HG02623 (cell line): ENCODE measurements around the gene LIN7C.

Experiments used
- ATAC-seq: cut with Tn5 transposase; IDR thresholded peaks from one replicate; pipeline ENCODE4 v1.9.1; 2021; ENCODE audit warnings: moderate library complexity; ENCODE audit not compliant: unreplicated experiment

The LIN7C gene

DNA sequence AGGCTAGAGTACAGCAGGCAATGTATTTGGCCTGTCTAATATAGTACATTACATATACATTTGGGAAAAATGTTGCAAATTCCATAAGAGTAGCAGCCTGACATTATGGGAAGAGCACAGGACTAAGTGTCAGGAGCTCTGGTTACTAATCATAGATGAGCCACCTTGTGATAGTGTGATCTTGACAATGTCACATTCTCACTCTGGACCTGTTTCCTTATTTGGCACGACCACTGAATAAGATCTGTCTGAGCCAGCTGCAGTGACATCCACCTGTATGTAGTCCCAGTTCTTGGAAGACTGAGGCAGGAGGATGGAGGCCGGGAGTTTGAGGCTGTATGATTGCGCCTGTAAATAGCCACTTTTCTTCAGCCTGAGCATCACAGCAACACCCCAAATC lies 5.7 kb upstream of the LIN7C start:
- ATAC-seq, result no peak

DNA sequence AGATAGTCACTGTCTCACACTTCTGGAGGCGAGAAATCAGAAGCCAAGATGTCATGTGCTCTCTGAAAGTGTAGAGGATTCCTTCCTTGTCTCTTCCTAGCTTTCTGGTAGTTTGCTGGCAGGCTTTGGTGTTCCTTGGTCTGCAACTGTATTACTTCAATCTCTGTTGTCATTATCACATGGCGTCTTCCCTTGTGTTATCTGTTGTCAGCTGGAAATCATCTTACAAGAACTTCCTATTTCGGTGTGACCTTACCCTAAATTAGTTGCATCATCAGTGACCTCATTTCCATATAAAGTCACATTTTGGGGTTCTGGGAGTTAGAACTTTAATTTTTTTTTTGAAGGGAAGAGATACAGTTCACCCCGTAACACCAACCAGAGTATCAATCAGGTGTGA lies 3.3 kb upstream of the LIN7C start:
- ATAC-seq, result no peak

DNA sequence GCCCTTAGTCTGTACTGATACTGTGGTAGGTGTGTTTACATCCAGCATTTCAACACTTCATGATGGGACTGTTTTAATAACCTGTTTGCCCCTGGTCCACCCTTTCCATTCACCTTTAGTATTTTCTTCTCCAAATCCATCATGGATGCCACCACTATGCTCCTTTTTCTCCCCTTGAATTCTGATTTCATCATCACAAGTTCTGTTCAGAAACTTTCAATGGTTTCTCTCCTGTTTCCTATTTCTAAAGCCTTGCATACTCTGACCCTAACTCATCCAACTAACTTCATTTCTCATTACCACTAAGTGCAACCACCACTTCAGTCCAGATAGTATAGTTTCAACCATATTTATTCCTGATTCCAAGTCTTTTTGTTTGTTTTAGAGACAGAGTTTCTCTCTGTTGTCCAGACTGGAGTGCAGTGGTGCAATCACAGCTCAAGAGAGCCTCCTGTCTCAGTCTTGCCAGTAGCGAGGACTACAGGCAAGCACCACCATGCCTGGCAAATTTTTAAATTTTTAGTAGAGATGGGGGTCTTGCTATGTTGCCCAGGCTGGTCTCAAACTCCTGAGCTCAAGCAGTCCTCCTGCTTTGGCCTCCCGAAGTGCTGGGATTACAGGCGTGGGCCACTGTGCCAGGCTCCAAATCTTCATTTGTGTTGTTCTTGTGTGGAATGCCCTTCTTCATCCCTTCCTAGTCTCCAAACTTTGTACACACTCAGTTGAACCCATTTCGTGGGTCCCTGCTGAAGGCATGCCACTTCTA lies 1.2 kb upstream of the LIN7C start:
- ATAC-seq, result no peak

- ATAC-seq, result no peak
These were observed 788 bp downstream of the LIN7C start for GRCh38 chr11:27505781-27506180.

DNA sequence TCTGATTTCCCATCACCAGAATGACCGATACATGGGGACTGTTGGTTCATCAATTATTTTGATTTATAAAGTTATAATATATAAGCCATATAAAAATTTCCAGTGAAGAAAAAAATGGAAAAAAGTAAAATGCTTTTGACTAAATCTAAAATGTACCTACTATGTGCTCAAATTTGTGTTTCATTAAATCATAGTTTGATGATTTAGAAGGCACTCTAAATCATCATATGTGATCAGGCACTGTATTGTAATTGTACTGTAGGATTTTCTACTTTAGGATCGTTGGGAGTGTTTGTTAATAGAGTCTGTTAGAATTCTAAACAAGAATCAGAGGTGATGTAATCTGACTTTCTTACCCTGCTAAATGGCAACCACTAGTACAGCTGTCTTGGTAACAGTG lies 2.4 kb downstream of the LIN7C start:
- ATAC-seq, result no peak

- no peak for ATAC-seq
These were observed 5.5 kb downstream of the LIN7C start for GRCh38 chr11:27501100-27501499.

GRCh38 chr11:27497911-27498310 lies 8.7 kb downstream of the LIN7C start:
- no peak for ATAC-seq

GRCh38 chr11:27497284-27497866 lies 9.2 kb downstream of the LIN7C start:
- peak; percentile 62 for ATAC-seq

DNA sequence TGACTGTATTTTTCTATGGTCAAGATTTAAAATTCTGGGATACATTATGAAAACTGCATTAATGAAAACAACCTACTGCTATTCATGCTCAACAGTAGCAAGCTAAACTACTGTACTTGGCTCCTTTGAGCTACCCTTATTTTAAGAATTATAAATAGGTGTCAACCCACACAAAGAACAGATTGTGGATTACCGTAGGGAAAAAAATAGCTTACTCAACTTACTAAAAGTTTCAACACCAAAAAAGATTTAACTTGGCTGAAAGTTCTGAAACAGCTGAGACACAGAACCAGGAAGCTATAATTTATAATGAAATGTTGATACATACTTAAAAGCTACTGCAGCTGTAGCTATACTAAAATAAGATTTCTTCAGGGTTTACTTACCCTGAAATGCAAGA lies 10.1 kb downstream of the LIN7C start:
- ATAC-seq, result no peak

DNA sequence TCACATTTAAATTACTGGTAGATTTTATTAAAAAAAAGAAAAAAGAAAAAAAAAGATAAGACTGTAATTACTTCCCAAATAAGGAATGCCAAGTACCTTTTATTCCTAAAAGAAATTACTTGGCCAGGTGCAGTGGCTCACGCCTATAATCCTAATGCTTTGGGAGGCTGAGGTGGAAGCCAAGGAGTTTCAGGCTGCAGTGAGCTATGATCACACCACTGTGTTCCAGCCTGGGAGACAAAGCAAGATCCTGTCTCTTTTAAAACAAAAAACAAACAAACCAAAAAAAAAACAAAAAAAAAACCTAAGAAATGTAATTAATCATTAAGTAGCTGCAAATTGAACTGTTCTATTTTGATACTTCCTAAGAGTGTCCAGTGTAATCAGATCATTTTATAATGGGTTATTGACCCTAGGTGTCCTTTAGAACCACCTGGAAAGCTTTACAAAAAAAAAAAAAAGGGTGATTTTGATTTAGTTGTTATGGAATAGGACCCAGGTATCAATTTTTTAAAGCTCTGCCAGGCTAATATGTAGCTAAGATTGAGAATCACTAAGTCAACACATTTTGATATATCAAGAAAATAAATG lies 10.8 kb downstream of the LIN7C start:
- ATAC-seq, result no peak

DNA sequence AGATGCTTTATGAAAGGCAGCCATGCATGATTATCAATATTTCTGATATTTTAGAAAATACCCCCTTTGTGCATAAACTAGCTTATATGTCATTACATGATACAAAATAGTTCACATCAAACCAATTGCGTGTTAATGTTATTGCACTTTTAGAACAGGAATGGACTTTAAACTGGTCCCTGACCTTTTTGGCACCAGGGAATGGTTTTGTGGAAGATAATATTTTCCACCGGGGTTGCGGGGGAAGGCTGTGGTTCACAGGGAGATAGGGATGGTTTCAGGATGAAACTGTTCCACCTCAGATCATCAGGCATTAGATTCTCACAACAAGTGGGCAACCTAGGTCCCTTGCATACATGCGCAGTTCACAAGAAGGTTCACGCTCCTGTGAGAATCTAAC lies 17.5 kb downstream of the LIN7C start:
- no peak for ATAC-seq

DNA sequence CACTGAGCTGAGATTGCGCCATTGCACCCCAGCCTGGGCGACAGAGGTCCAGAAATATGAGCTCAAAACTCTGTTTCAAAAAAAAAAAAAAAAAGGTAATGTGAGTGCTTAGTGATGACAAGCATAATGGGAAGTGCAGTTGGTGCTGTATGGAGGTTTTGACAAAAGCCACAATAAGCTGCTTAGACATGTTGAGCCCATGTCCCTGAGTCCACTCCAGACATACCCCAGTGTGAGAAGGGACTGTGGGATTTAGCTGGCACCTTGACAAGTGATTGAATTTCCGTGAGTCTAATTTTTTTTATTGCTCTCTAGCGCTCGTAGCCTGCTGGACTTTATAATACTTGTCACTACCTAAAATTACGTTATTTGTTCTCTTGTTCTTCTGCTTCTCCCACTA lies 18.9 kb downstream of the LIN7C start:
- ATAC-seq, result no peak

DNA sequence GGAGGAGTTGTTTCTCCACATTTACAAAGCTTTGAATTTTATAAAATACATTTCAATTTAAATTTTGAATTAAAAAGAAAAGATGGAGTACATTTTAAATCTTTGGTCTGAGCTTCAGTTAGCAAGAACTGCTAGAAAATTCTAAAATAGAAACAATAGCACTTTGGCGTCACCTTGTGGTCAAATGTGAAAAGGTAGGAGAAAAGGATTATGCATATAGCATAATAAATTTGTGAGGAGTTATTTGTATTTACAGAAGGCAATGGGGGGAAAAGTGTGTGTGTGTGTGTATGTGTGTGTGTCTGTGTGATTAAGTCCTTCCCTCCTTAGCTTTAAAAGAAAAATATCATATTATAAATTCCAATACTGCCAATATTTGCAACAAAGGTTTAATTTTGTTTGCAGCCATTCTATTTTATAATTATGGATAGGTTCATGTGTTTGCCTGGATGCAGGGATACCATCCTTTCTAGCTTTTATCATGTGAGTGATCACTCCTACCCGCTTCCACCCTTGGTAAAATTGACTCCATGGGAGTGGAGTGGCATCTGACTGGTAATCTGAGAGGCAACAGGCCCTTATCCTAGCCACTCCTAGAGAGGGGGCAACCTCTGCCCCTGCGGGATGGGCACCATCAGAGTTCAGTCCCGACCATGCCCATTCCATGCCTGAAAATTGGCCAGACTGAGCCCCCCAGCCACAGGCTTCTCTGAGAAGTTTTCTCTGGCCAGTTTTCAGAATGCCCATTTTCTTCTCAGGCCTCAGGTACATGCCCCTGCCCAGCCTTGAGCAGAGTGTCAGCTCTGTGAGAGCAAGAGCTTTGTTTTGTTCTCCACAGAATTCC lies 20.4 kb downstream of the LIN7C start:
- no peak for ATAC-seq

GRCh38 chr11:27482793-27483192 lies 23.8 kb downstream of the LIN7C start:
- no peak for ATAC-seq

- no peak for ATAC-seq
These were observed 24.6 kb downstream of the LIN7C start for GRCh38 chr11:27481992-27482391.

GRCh38 chr11:27477831-27478230 lies 28.7 kb downstream of the LIN7C start:
- ATAC-seq, result no peak

DNA sequence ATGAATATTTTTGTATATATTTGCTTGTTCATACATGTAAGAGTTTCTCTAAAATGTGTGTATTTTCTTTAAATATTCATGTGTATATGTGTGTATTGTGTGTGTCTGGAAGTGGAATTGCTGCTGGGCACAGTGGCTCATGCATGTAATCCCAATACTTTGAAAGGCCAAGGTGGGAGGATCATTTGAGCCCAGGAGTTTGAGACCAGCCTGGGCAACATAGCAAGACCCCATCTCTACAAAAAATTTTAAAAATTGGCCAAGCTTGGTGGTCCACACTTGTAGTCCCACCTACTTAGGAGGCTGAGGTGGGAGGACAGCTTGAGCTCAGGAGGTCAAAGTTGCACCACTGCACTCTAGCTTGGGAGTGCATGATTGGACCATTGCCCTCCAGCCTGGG lies 29.3 kb downstream of the LIN7C start:
- no peak for ATAC-seq

DNA sequence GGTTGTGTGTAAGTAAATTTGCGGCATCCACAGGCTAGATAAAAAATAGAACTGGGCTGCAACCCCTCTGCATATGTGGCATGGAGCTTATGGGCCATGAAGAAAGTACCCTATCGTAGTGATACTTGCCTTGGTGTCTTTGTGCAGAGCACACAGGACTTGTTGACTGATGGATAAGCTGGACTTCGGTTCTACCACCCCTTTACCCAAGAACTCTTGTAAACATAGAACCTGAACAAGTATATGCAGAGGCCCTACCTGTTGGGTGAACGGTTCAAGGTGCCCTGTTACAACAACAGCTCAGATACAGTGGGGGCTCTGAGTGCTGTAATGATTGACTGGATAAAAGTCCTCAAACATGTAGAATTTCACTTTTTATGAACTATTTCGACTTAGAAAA lies 30.9 kb downstream of the LIN7C start:
- ATAC-seq, result no peak

GRCh38 chr11:27473017-27473406 lies 33.6 kb downstream of the LIN7C start:
- no peak for ATAC-seq

DNA sequence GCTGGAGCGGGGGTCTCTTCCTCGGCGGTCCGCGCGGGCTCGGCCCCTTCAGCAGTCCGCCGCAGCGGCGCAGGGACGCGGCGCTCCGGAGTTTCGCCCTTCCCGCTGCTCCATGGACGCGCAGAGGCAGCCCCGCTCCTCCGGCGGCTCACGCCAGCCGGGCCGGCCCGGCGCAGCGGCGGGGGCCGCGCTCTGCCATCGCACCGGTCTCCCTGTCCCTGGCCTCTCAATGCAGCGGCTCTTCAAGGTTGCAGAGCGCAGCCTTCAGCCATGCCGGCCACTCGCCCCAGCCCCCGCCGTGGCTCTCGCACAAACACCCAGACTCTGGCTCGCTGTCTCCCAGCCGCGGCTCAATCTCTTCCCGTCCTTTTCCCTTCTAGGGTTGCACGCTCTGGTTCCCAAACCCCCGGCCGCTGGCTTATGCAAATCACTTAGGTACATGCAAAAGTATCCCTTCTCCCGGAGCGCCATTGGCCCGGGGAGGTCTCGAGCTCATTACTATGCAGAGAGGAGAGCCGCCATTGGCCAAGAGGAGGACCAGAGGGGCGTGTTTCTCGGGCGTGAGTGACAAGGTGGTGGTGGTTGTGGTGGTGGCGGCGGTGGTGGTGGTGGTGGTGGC lies 34.1 kb downstream of the LIN7C start, which contains the start of gene LGR4:
Gene LGR4, minus strand, starts transcription at position 393 of the 619 bp plus-strand sequence. CDS start 488 bp downstream, outside the sequence.
- ATAC-seq, result peak; percentile 75
